ENCODE measurements around the gene QRFP. TPM values are rescaled to one million over a fixed set of nuclear protein-coding genes. Genes with fewer than 3 reads are reported as not detected.

The QRFP gene
- total RNA-seq, 4 donors from 2014 or later, result 0.18 TPM; not detected in 3

DNA sequence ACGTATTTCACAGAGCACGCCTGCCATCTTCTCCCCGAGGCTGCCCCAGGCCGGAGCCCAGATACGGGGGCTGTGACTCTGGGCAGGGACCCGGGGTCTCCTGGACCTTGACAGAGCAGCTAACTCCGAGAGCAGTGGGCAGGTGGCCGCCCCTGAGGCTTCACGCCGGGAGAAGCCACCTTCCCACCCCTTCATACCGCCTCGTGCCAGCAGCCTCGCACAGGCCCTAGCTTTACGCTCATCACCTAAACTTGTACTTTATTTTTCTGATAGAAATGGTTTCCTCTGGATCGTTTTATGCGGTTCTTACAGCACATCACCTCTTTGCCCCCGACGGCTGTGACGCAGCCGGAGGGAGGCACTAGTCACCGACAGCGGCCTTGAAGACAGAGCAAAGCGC lies 9.6 kb downstream of the QRFP start:
- peaks cover 41 to 100% (median 65%) of the 10 kb centered on the region in 3 donors for H3K36me3 ChIP-seq
- intact Hi-C loops (cut with DNase I), result no loop called here
- TF ChIP-seq, protein P1, sequence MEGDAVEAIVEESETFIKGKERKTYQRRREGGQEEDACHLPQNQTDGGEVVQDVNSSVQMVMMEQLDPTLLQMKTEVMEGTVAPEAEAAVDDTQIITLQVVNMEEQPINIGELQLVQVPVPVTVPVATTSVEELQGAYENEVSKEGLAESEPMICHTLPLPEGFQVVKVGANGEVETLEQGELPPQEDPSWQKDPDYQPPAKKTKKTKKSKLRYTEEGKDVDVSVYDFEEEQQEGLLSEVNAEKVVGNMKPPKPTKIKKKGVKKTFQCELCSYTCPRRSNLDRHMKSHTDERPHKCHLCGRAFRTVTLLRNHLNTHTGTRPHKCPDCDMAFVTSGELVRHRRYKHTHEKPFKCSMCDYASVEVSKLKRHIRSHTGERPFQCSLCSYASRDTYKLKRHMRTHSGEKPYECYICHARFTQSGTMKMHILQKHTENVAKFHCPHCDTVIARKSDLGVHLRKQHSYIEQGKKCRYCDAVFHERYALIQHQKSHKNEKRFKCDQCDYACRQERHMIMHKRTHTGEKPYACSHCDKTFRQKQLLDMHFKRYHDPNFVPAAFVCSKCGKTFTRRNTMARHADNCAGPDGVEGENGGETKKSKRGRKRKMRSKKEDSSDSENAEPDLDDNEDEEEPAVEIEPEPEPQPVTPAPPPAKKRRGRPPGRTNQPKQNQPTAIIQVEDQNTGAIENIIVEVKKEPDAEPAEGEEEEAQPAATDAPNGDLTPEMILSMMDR (IDR thresholded peaks at IDR 0.05), result no peak
- no peak for TF ChIP-seq POLR2A (IDR thresholded peaks at IDR 0.05)
- no peak for DNase-seq
- H3K27ac ChIP-seq, result peak overlapping the region in 2 of 4 donors; percentile 7 to 9
- H3K4me3 ChIP-seq, result no peak overlapping the region
- H3K4me1 ChIP-seq, result peaks cover 3 to 45% (median 8%) of the 10 kb centered on the region in 3 donors
- no peaks in the 10 kb centered on the region for H3K27me3 ChIP-seq
- WGBS, 2 donors, result 85 to 91% methylated on average over 16 to 23 of the region's 23 CpGs
- H3K9me3 ChIP-seq, result no peaks in the 10 kb centered on the region

DNA sequence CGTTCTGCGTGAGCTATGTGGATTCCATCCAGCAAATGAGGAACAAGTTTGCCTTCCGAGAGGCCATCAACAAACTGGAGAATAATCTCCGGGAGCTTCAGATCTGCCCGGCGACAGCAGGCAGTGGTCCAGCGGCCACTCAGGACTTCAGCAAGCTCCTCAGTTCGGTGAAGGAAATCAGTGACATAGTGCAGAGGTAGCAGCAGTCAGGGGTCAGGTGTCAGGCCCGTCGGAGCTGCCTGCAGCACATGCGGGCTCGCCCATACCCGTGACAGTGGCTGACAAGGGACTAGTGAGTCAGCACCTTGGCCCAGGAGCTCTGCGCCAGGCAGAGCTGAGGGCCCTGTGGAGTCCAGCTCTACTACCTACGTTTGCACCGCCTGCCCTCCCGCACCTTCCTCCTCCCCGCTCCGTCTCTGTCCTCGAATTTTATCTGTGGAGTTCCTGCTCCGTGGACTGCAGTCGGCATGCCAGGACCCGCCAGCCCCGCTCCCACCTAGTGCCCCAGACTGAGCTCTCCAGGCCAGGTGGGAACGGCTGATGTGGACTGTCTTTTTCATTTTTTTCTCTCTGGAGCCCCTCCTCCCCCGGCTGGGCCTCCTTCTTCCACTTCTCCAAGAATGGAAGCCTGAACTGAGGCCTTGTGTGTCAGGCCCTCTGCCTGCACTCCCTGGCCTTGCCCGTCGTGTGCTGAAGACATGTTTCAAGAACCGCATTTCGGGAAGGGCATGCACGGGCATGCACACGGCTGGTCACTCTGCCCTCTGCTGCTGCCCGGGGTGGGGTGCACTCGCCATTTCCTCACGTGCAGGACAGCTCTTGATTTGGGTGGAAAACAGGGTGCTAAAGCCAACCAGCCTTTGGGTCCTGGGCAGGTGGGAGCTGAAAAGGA lies 10.9 kb downstream of the QRFP start:
- no peak for DNase-seq
- intact Hi-C loops (cut with DNase I), result no loop called here

DNA sequence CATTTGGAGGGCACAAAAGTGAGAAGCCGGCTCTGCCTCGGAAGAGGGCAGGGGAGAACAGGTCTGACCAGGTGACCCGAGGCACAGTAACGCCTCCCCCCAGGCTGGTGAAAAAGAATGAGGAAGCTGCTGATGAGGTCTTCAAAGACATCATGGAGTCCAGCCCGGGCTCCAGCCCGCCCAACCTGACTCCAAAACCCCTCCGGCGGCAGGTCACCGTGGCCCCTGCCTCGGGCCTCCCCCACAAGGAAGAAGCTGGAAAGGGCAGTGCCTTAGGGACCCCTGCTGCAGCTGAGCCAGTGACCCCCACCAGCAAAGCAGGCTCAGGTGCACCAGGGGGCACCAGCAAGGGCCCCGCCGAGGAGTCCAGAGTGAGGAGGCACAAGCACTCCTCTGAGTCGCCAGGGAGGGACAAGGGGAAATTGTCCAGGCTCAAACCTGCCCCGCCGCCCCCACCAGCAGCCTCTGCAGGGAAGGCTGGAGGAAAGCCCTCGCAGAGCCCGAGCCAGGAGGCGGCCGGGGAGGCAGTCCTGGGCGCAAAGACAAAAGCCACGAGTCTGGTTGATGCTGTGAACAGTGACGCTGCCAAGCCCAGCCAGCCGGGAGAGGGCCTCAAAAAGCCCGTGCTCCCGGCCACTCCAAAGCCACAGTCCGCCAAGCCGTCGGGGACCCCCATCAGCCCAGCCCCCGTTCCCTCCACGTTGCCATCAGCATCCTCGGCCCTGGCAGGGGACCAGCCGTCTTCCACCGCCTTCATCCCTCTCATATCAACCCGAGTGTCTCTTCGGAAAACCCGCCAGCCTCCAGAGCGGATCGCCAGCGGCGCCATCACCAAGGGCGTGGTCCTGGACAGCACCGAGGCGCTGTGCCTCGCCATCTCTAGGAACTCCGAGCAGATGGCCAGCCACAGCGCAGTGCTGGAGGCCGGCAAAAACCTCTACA lies 11.8 kb downstream of the QRFP start:
- Histone ChIP-seq H3K4me1 (peaks cover 0 to 34% (median 8%) of the 10 kb centered on the region in 3 donors), H3K9me3 (no peaks in the 10 kb centered on the region), H3K27ac (peak overlapping the region in 3 of 4 donors; percentile 51 to 72 (median 60)), H3K36me3 (peaks cover 48 to 100% (median 71%) of the 10 kb centered on the region in 3 donors), H3K27me3 (no peaks in the 10 kb centered on the region), H3K4me3 (no peak overlapping the region)
- no peak for DNase-seq
- intact Hi-C loops (cut with DNase I), result no loop called here
- TF ChIP-seq, protein P1 (IDR thresholded peaks at IDR 0.05), result no peak
- no peak for TF ChIP-seq POLR2A (IDR thresholded peaks at IDR 0.05)
- 76 to 77% methylated on average over 9 to 19 of the region's 47 CpGs for WGBS, 2 donors

More for the DNA sequence above, 10.9 kb downstream of the QRFP start:
- H3K36me3 ChIP-seq, result peaks cover 45 to 100% (median 68%) of the 10 kb centered on the region in 3 donors
- no peak for TF ChIP-seq POLR2A (IDR thresholded peaks at IDR 0.05)
- TF ChIP-seq, protein P1 (IDR thresholded peaks at IDR 0.05), result no peak
- no peaks in the 10 kb centered on the region for H3K9me3 ChIP-seq
- H3K27me3 ChIP-seq, result no peaks in the 10 kb centered on the region
- H3K27ac ChIP-seq, result peak overlapping the region in 3 of 4 donors; percentile 51 to 72 (median 60)
- peaks cover 0 to 34% (median 8%) of the 10 kb centered on the region in 3 donors for H3K4me1 ChIP-seq
- H3K4me3 ChIP-seq, result no peak overlapping the region
- 62 to 73% methylated on average over 22 to 34 of the region's 35 CpGs for WGBS, 2 donors

DNA sequence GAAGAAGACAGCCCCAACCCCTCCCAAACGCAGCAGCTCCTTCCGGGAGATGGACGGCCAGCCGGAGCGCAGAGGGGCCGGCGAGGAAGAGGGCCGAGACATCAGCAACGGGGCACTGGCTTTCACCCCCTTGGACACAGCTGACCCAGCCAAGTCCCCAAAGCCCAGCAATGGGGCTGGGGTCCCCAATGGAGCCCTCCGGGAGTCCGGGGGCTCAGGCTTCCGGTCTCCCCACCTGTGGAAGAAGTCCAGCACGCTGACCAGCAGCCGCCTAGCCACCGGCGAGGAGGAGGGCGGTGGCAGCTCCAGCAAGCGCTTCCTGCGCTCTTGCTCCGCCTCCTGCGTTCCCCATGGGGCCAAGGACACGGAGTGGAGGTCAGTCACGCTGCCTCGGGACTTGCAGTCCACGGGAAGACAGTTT lies 12.5 kb downstream of the QRFP start:
- Histone ChIP-seq H3K36me3 (peaks cover 50 to 100% (median 74%) of the 10 kb centered on the region in 3 donors), H3K4me1 (peaks cover 0 to 34% (median 8%) of the 10 kb centered on the region in 3 donors), H3K4me3 (no peak overlapping the region), H3K9me3 (no peaks in the 10 kb centered on the region), H3K27me3 (no peaks in the 10 kb centered on the region), H3K27ac (peak overlapping the region in 1 of 4 donors; percentile 72)
- no peak for TF ChIP-seq POLR2A (IDR thresholded peaks at IDR 0.05)
- TF ChIP-seq, protein P1 (IDR thresholded peaks at IDR 0.05), result no peak
- no peak for DNase-seq
- intact Hi-C loops (cut with DNase I), result no loop called here
- WGBS, 2 donors, result 87% methylated on average over 3 of the region's 25 CpGs; no CpG with 5 or more reads in 1 of the 2 donors
